Stomach (tissue), 9 donors: Measurements from ENCODE around the gene SFXN5. TPM values are rescaled to one million over a fixed set of nuclear protein-coding genes. Genes with fewer than 3 reads are reported as not detected.

Experiments
- DNase-seq, 2 donors: peaks; one replicate each; pipeline versions ENCODE4 v3.0.0 to v3.0.0-alpha.2; 2013 to 2019
- H3K27ac ChIP-seq, 5 donors: fragments of 200-600 bp in 4 of 5; sonication (generic) in 4 of 5; one replicate each; pipeline ENCODE4 v1.5.1; 2013 to 2019; ENCODE audit warnings: mild to moderate bottlenecking in 1 of 5, moderate library complexity in 1 of 5
- H3K27me3 ChIP-seq, 3 donors: fragments of 200-600 bp; sonication (generic); one replicate each; pipeline ENCODE4 v1.5.1; 2017 to 2019; ENCODE audit warnings: mixed run types in 1 of 3
- H3K36me3 ChIP-seq, 4 donors: fragments of 200-600 bp; sonication (generic); 1 replicate in 3 of 4; 2 replicates in 1 of 4; pipeline ENCODE4 v1.5.1; 2016 to 2019
- H3K4me1 ChIP-seq, 4 donors: fragments of 200-600 bp; sonication (generic); one replicate each; pipeline ENCODE4 v1.5.1; 2016 to 2019
- H3K4me3 ChIP-seq, 4 donors: fragments of 200-600 bp; sonication (generic) in 3 of 4; one replicate each; pipeline ENCODE4 v1.5.1; 2016 to 2019; ENCODE audit warnings: mild to moderate bottlenecking in 1 of 4
- H3K9me3 ChIP-seq, 4 donors: fragments of 200-600 bp; sonication (generic); one replicate each; pipeline ENCODE4 v1.5.1; 2016 to 2019
- CTCF ChIP-seq, 7 experiments: fragments of 450-650 bp in 4 of 7; fragments of 200-600 bp in 3 of 7; sonication (generic) in 3 of 7; IDR thresholded peaks; one replicate each; pipeline ENCODE4 v1.5.1; 2016 to 2019; ENCODE audit warnings: antibody characterized with exemption in 7 of 7, control low read depth in 2 of 7, mild to moderate bottlenecking in 1 of 7
- EP300 ChIP-seq: sonication (generic); formaldehyde crosslinking; IDR thresholded peaks from one replicate; pipeline ENCODE4 v1.6.1; 2017; ENCODE audit warnings: antibody characterized with exemption
- POLR2A ChIP-seq, 4 donors: fragments of 450-650 bp; IDR thresholded peaks; one replicate each; pipeline ENCODE4 v1.6.1; 2016; ENCODE audit warnings: antibody characterized with exemption in 4 of 4, control low read depth in 2 of 4, mild to moderate bottlenecking in 1 of 4, moderate library complexity in 1 of 4
- POLR2AphosphoS5 ChIP-seq, 3 donors: sonication (generic); formaldehyde crosslinking; IDR thresholded peaks; one replicate each; pipeline ENCODE4 v1.6.1; 2016; ENCODE audit warnings: antibody characterized with exemption in 3 of 3
- WGBS, 5 donors: extraction: QIAGEN DNeasy Blood & Tissue Kit in 3 of 5; methylation state at CpG; one replicate each; pipeline versions ENCODE4 v1.1.5 to v1.1.7; 2013 to 2018; 5-methylcytosine and 5-hydroxymethylcytosine counted together
- intact Hi-C: fragments of 100-400 bp; cut with DNase I; formaldehyde crosslinking; loops from one replicate; pipeline ENCODE4 v1.15.1; 2023; ENCODE audit warnings: low total_unique reads
- polyA plus RNA-seq, 3 donors: library from polyadenylated mRNA; stranded (reverse); fragments of 200-250 nt; gene quantifications; one replicate each; pipeline ENCODE4 v1.2.3, GENCODE V29; 2013
- total RNA-seq, 5 donors: library from RNA; depleted of rRNA; stranded (reverse); fragments of >200 nt; gene quantifications; one replicate each; pipeline versions ENCODE4 v1.1.0 to v1.2.3, GENCODE V29; 2014 to 2016
- donor health status: healthy with polysubstance abuse.
- donor health status: Bipolar disorder and iron deficiency.
- donor health status: healthy.

The SFXN5 gene
- total and polyA plus RNA-seq, 8 donors: 2.7 to 118 (median 17.2) TPM

GRCh38 chr2:73004466-73004865 is 67.0 kb downstream of the SFXN5 start:
- H3K36me3 ChIP-seq: peaks cover 0 to 36% (median 23%) of the 10 kb centered on the region in 4 donors
- H3K4me3 ChIP-seq: no peak overlapping the region
- intact Hi-C loops: no loop called here
- H3K27me3 ChIP-seq: no peaks in the 10 kb centered on the region
- no peak overlapping the region for H3K27ac ChIP-seq
- no peaks in the 10 kb centered on the region for H3K4me1 ChIP-seq
- TF ChIP-seq EP300: no peak
- no peak for TF ChIP-seq POLR2AphosphoS5 (IDR thresholded peaks at IDR 0.05)
- no peak for TF ChIP-seq CTCF (IDR thresholded peaks at IDR 0.05)
- no peak for TF ChIP-seq POLR2A (IDR thresholded peaks at IDR 0.05)
- DNase-seq: peak in 1 of 2 donors; percentile 17
- WGBS, 5 donors: 86 to 91% (median 88%) methylated on average over 12 of the region's 12 CpGs
- H3K9me3 ChIP-seq: no peaks in the 10 kb centered on the region

DNA sequence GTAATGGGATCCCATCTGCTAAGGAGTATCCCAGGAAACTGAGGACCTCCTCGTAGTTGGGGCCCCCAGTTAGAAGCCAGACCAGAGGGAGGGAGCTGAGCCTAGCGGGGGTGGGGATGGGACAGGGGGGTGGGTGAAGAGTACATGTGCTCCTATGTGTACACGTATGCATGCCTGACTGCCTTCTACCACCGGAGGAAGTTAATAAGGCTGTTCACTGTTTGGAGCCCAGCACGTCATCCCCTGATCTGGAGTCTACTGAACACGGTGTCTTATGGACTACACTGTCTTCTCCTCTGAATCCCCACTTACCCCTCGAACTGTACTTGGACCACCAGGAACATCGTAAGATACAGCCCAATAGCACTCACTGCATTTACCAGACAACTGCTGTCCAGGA is 68.5 kb downstream of the SFXN5 start:
- no peaks in the 10 kb centered on the region for H3K9me3 ChIP-seq
- intact Hi-C loops: no loop called here
- WGBS, 5 donors: 82 to 96% (median 89%) methylated on average over 8 of the region's 8 CpGs
- H3K27ac ChIP-seq: no peak overlapping the region
- no peaks in the 10 kb centered on the region for H3K27me3 ChIP-seq
- peaks cover 0 to 30% (median 17%) of the 10 kb centered on the region in 4 donors for H3K36me3 ChIP-seq
- H3K4me1 ChIP-seq: no peaks in the 10 kb centered on the region
- DNase-seq: no peak
- TF ChIP-seq EP300 (no peak), POLR2AphosphoS5 (IDR thresholded peaks at IDR 0.05) (no peak), CTCF (IDR thresholded peaks at IDR 0.05) (no peak), POLR2A (IDR thresholded peaks at IDR 0.05) (no peak)
- no peak overlapping the region for H3K4me3 ChIP-seq

- Histone ChIP-seq H3K9me3 (no peaks in the 10 kb centered on the region), H3K4me1 (no peaks in the 10 kb centered on the region), H3K27ac (no peak overlapping the region), H3K4me3 (no peak overlapping the region), H3K27me3 (no peaks in the 10 kb centered on the region), H3K36me3 (peaks cover 0 to 29% (median 15%) of the 10 kb centered on the region in 4 donors)
- intact Hi-C loops: no loop called here
- 88 to 95% (median 92%) methylated on average over 5 to 6 of the region's 6 CpGs for WGBS, 5 donors
- TF ChIP-seq POLR2A (IDR thresholded peaks at IDR 0.05): no peak
- TF ChIP-seq EP300: no peak
- no peak for TF ChIP-seq CTCF (IDR thresholded peaks at IDR 0.05)
- TF ChIP-seq POLR2AphosphoS5 (IDR thresholded peaks at IDR 0.05): no peak
- no peak for DNase-seq
These were observed 70.5 kb downstream of the SFXN5 start for GRCh38 chr2:73000808-73001570.

- Histone ChIP-seq H3K27me3 (no peaks in the 10 kb centered on the region), H3K4me3 (no peak overlapping the region), H3K36me3 (peaks cover 0 to 26% (median 14%) of the 10 kb centered on the region in 4 donors), H3K27ac (no peak overlapping the region), H3K4me1 (no peaks in the 10 kb centered on the region), H3K9me3 (no peaks in the 10 kb centered on the region)
- no peak for DNase-seq
- WGBS, 5 donors: 85 to 94% (median 90%) methylated on average over 7 to 13 of the region's 13 CpGs
- intact Hi-C loops: loop anchor here (10.0 kb wide), 1 partner anchor 85 kb away; no protein-coding TSS in a partner anchor
- TF ChIP-seq POLR2AphosphoS5 (IDR thresholded peaks at IDR 0.05): no peak
- no peak for TF ChIP-seq CTCF (IDR thresholded peaks at IDR 0.05)
- TF ChIP-seq EP300: no peak
- TF ChIP-seq POLR2A (IDR thresholded peaks at IDR 0.05): no peak
These were observed 71.5 kb downstream of the SFXN5 start for GRCh38 chr2:72999729-73000725.
